ENCODE results near the gene REL.

REL gene

DNA sequence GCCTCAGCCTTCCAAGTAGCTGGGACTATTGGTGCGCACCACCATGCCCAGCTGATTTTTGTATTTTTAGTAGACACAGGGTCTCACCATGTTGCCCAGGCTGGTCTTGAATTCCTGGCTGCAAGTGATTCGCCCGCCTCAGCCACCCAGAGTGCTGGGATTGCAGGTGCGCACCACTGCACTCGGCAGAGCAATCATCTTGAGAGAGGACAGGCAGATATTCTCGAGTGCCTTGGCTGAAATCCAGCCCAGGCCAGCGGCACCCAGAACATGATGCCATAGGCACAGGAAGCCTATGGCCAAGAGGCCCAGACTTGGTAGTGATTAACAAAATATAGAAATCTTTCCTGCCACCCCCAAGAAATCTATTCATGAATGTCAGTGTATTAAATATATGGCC lies 78.1 kb downstream of the REL start:
- CTCF ChIA-PET: interaction anchor here (0.7 kb wide), 2 partner anchors 40 to 792 kb away, joined by 3 read pairs; no protein-coding TSS in a partner anchor
- POLR2A ChIA-PET: interaction anchor here (0.6 kb wide), 1 partner anchor 8 kb away, joined by 5 read pairs; no protein-coding TSS in a partner anchor
- no peak overlapping the region for H3K27ac ChIP-seq (ENCODE audit: extremely low read depth, low read depth, low read length)
- TF ChIP-seq ZNF555 (tag by site-specific recombination; conservative IDR thresholded peaks at IDR 0.05): no peak
- TF ChIP-seq ZNF169 (tag by site-specific recombination; IDR thresholded peaks at IDR 0.05): no peak
- TF ChIP-seq ZEB2 (tag by site-specific recombination; IDR thresholded peaks at IDR 0.05): no peak
- no peak for TF ChIP-seq ZNF530 (tag by site-specific recombination; IDR thresholded peaks at IDR 0.05; ENCODE audit: low read depth)
- TF ChIP-seq, protein P1, sequence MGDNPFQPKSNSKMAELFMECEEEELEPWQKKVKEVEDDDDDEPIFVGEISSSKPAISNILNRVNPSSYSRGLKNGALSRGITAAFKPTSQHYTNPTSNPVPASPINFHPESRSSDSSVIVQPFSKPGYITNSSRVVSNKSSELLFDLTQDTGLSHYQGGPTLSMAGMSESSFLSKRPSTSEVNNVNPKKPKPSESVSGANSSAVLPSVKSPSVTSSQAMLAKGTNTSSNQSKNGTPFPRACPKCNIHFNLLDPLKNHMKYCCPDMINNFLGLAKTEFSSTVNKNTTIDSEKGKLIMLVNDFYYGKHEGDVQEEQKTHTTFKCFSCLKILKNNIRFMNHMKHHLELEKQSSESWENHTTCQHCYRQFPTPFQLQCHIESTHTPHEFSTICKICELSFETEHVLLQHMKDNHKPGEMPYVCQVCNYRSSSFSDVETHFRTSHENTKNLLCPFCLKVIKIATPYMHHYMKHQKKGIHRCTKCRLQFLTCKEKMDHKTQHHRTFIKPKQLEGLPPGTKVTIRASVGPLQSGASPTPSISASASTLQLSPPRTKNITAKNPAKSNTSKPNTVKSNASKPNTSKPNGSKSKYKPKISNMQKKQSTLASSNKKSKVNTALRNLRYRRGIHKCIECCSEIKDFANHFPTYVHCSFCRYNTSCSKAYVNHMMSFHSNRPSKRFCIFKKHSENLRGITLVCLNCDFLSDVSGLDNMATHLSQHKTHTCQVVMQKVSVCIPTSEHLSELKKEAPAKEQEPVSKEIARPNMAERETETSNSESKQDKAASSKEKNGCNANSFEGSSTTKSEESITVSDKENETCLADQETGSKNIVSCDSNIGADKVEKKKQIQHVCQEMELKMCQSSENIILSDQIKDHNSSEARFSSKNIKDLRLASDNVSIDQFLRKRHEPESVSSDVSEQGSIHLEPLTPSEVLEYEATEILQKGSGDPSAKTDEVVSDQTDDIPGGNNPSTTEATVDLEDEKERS (tag by site-specific recombination; IDR thresholded peaks at IDR 0.05): no peak
- no peak for TF ChIP-seq ZNF664 (tag by site-specific recombination; IDR thresholded peaks at IDR 0.05)
- TF ChIP-seq ZNF610 (tag by site-specific recombination; IDR thresholded peaks at IDR 0.05; ENCODE audit: borderline replicate concordance): no peak
- no peaks in the 10 kb centered on the region for H3K36me3 ChIP-seq (ENCODE audit: control insufficient read depth in 2 of 2, insufficient read depth in 1 of 2, low read length in 2 of 2)
- H3K9me3 ChIP-seq (ENCODE audit: control insufficient read depth, insufficient read depth, low read depth, low read length): no peaks in the 10 kb centered on the region
- H3K4me3 ChIP-seq (ENCODE audit: low read depth, low read length): no peak overlapping the region
- no peaks in the 10 kb centered on the region; the same call in 1 of the 2 replicates for H3K4me1 ChIP-seq (ENCODE audit: control insufficient read depth, insufficient read depth, low read length)

DNA sequence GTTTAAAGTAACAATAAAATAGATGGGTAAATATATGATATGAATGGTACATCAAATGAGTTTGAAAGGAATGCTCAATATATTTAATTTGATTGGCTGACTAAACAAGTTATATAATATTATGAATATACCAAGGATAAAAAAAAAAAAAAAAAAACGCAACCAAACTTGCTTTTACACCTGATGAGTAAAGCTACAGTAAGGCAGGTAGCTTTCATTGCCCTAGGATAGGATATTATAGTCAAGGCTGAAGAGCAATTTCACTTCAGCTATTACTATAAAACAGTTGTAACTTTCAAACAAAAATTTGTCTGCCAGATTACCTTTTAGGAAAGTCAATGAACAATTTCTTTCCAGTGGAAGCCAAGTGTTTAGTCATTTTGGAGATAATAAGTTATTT lies 79.3 kb downstream of the REL start:
- H3K36me3 ChIP-seq (ENCODE audit: control insufficient read depth in 2 of 2, insufficient read depth in 1 of 2, low read length in 2 of 2): no peaks in the 10 kb centered on the region
- CTCF ChIA-PET: no interaction called here
- H3K4me1 ChIP-seq (ENCODE audit: control insufficient read depth, insufficient read depth, low read length): no peaks in the 10 kb centered on the region; the same call in 1 of the 2 replicates
- H3K9me3 ChIP-seq (ENCODE audit: control insufficient read depth, insufficient read depth, low read depth, low read length): no peaks in the 10 kb centered on the region
- no peak overlapping the region for H3K4me3 ChIP-seq (ENCODE audit: low read depth, low read length)
- no peak overlapping the region for H3K27ac ChIP-seq (ENCODE audit: extremely low read depth, low read depth, low read length)
- TF ChIP-seq ZNF677 (tag by site-specific recombination; IDR thresholded peaks at IDR 0.05) (no peak), ZSCAN16 (tag by site-specific recombination; IDR thresholded peaks at IDR 0.05) (no peak), KLF9 (tag by site-specific recombination; IDR thresholded peaks at IDR 0.05; ENCODE audit: low read depth) (no peak), ZNF433 (tag by site-specific recombination; IDR thresholded peaks at IDR 0.05; ENCODE audit: low read depth) (no peak), ZNF701 (tag by site-specific recombination; IDR thresholded peaks at IDR 0.05) (no peak), ZNF292 (tag by site-specific recombination; IDR thresholded peaks at IDR 0.05; ENCODE audit: borderline replicate concordance, low read depth) (no peak), ZNF561 (tag by site-specific recombination; IDR thresholded peaks at IDR 0.05; ENCODE audit: borderline replicate concordance) (no peak), ZNF555 (tag by site-specific recombination; conservative IDR thresholded peaks at IDR 0.05) (no peak), ZNF596 (tag by site-specific recombination; IDR thresholded peaks at IDR 0.05) (no peak), ZNF791 (tag by site-specific recombination; IDR thresholded peaks at IDR 0.05) (no peak), ZIC2 (tag by site-specific recombination; IDR thresholded peaks at IDR 0.05) (no peak), ZNF830 (tag by site-specific recombination; IDR thresholded peaks at IDR 0.05; ENCODE audit: low read depth) (no peak), KLF1 (tag by site-specific recombination; IDR thresholded peaks at IDR 0.05) (no peak), RBAK (tag by site-specific recombination; IDR thresholded peaks at IDR 0.05) (no peak)
- TF ChIP-seq, protein P2, sequence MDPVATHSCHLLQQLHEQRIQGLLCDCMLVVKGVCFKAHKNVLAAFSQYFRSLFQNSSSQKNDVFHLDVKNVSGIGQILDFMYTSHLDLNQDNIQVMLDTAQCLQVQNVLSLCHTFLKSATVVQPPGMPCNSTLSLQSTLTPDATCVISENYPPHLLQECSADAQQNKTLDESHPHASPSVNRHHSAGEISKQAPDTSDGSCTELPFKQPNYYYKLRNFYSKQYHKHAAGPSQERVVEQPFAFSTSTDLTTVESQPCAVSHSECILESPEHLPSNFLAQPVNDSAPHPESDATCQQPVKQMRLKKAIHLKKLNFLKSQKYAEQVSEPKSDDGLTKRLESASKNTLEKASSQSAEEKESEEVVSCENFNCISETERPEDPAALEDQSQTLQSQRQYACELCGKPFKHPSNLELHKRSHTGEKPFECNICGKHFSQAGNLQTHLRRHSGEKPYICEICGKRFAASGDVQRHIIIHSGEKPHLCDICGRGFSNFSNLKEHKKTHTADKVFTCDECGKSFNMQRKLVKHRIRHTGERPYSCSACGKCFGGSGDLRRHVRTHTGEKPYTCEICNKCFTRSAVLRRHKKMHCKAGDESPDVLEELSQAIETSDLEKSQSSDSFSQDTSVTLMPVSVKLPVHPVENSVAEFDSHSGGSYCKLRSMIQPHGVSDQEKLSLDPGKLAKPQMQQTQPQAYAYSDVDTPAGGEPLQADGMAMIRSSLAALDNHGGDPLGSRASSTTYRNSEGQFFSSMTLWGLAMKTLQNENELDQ (tag by site-specific recombination; IDR thresholded peaks at IDR 0.05; ENCODE audit: low read depth): no peak
- TF ChIP-seq, protein P3, sequence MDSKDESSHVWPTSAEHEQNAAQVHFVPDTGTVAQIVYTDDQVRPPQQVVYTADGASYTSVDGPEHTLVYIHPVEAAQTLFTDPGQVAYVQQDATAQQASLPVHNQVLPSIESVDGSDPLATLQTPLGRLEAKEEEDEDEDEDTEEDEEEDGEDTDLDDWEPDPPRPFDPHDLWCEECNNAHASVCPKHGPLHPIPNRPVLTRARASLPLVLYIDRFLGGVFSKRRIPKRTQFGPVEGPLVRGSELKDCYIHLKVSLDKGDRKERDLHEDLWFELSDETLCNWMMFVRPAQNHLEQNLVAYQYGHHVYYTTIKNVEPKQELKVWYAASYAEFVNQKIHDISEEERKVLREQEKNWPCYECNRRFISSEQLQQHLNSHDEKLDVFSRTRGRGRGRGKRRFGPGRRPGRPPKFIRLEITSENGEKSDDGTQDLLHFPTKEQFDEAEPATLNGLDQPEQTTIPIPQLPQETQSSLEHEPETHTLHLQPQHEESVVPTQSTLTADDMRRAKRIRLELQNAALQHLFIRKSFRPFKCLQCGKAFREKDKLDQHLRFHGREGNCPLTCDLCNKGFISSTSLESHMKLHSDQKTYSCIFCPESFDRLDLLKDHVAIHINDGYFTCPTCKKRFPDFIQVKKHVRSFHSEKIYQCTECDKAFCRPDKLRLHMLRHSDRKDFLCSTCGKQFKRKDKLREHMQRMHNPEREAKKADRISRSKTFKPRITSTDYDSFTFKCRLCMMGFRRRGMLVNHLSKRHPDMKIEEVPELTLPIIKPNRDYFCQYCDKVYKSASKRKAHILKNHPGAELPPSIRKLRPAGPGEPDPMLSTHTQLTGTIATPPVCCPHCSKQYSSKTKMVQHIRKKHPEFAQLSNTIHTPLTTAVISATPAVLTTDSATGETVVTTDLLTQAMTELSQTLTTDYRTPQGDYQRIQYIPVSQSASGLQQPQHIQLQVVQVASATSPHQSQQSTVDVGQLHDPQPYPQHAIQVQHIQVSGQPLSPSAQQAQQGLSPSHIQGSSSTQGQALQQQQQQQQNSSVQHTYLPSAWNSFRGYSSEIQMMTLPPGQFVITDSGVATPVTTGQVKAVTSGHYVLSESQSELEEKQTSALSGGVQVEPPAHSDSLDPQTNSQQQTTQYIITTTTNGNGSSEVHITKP (tag by site-specific recombination; IDR thresholded peaks at IDR 0.05): no peak
- POLR2A ChIA-PET: no interaction called here

Measured in HEK293 (cell line).